ENCODE measurements around the gene IFIT2.
"Not testable (repeated sequence)": the region's sequence is repeated elsewhere in the genome, so short reads cannot be mapped to it uniquely, and the experiment has no call there.

The IFIT2 gene

DNA sequence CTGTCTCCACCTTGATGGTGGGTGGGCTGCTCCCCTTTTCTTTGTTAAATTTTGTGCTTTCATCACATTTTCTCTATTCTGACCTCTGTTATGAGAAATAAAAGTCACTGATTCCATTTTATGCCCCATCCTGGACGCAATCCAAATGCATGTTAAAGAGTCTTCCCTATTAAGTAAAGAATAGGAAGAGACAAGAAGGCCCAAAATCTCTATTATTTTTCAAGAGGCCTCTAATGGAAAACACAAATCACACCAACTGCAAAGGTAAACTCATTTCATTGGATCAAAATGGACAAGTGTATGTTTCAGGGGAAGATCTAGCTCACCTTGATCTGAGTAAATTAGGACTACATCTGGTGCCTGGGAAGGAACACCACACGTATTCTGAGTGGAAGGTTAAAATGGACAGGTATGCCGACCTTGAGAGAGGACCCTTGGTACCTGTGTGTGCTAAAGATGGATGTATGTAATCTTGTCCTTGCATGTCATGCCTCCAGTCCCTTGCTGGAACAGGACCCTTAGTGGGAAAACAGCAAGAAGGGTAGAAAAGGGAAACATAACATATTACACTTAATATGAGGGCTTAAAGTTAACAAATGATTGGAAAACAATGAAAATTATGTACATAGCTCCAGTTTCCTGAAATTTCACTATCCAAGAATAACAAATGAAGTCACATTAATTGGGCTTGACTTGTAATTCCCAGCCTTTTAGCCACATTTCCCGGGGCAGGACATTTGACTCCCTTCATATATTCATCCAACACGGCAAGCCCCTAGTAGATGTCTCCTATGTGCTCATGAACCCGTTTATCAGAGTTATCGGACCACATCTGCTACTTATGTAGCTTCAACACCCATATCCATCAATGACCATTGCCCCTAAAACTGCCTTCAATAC is 7.6 kb downstream of the IFIT2 start:
- no peak for DNase-seq

DNA sequence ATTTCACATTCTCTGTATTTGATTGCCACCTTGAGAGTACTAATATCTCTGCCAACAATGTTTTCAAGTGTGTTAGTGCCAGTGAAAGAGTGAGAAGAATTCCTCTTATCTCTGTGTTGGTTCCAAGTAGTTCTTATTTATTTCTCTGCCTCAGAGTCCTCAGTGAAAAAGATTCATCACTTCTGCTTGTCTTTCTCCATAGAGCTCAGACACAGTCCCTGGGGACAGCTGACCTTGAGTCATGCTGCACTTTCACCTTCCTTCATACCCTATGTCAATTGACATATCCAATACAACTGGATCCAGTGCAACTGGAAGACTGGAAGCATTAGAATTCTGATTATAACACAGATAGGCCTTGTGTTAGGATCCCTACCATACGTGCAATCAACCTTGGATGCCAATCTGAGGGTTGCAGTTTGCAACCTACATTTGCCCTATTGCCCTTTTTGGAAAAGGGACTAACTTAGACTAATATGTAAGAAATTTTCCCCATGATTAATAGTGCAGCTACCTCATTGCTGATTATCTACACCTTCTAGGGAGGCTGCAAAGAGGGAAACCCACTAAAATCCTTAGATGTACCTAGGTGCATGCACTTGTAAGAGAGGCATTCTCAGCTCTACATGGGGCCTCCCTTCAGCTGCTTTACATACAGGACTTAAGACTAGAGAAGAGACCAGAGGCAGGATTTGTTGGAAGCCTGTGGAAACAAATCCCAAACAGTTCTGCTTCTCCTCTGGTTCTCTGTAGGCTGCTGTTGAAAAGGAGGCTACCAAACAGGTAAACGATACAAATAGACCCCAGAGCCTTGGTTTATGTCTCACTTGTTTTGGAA is 8.4 kb downstream of the IFIT2 start:
- DNase-seq: no peak

DNA sequence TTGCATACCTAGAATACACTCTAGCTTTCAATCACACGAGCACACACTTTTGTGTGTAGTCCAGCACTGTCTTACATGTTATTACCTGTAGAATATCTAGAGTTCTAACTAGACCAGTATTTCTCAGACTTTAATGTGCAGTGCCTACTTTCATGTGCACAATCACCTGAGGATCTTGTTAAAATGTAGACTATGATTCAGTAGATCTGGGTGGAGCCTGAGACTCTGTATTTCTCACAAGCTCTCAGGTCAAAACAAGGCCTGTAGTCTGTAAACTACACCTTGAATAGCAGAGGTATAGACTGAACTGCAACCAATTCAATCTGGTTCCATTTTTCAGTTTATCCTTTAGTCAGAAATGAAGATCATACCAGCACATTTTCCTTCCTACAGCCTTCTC is 11.1 kb downstream of the IFIT2 start:
- DNase-seq: no peak

DNA sequence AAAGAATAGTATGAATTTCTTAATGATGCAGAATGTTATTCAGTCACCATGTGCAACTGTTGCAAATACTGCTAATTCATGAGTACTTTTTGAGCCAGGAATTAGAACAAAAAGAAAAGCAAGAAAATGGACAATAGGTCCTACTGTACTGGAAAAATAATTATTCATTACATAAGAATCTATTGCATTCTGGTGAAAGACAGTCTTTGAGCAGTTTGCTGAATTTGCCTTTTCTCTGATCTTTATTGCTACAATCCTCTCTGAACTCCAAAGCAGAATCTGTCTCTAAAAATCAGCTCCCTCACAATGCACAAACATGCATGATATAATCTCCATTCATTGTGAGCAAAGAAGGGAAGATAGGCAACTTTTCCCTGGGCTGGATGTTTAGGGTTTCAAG is 12.8 kb downstream of the IFIT2 start:
- no peak for DNase-seq

DNA sequence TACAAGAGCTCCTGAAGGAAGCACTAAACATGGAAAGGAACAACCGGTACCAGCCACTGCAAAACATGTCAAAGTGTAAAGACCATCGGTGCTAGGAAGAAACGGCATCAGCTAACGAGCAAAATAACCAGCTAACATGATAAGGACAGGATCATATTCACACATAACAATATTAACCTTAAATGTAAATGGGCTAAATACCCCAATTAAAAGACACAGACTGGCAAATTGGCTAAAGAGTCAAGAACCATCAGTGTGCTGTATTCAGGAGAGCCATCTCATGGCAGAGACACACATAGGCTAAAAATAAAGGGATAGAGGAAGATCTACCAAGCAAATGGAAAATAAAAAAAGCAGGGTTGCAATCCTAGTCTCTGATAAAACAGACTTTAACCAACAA is 16.2 kb downstream of the IFIT2 start:
- DNase-seq: not testable (repeated sequence)

DNA sequence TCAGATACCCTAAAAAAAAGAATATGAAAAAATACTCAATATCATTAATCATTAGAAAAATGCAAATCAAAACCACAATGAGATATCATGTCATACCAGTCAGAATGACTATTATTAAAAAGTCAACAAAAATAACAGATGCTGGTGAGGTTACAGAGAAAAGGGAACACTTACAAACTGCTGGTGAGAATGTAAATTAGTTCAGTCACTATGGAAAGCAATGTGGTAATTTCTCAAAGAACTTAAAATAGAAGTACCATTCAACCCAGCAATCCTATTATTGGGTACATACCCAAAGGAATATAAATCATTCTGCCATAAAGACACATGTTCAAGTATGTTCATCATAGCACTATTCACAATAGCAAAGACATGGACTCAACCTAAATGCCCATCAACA is 23.2 kb downstream of the IFIT2 start:
- DNase-seq: not testable (repeated sequence)

DNA sequence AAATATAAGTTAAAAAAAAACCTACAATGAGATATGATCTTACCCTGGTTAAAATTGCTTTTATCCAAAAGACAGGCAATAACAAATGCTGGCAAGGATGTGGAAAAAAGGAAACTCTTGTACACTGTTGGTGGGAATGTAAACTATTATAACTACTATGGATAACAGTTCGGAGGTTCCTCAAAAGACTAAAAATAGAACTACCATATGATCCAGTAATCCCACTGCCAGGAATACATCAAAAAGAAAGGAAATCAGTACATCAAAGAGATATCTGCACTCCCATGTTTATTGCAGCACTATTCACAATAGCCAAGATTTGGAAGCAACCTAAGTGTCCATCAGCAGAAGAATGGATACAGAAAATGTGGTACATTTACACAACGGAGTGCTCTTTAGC is 24.0 kb downstream of the IFIT2 start:
- DNase-seq: not testable (repeated sequence)

DNA sequence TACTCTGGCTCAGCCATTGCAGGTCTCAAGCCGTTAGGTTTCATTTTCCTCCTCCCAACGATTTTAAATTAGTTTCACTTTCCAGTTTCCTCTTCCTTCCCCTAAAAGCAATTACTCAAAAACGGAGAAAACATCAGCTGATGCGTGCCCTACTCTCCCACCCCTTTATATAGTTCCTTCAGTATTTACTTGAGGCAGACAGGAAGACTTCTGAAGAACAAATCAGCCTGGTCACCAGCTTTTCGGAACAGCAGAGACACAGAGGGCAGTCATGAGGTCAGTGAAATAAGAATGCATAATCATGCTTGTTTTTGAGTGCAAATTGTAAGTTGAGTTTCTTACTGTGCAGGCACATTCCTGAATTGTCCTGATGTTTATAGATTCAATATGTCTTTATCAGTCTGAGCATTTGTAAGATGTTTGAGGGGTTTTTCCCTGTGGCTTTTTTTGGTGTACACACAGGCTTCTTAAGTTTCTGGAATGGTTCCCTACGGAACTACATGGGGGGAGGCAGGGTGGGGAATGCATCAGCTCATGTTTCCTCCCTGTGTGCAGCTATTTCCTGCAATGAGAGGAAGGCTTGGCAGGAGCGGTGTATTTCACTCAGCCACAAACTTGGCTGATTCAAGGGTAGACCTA is 26.1 kb downstream of the IFIT2 start, which contains the start of gene IFIT3:
Gene IFIT3, plus strand, starts transcription at position 195 of the 639 bp plus-strand sequence. Its CDS starts 77 bp downstream, at position 272.
- peak; percentile 36 for DNase-seq

DNA sequence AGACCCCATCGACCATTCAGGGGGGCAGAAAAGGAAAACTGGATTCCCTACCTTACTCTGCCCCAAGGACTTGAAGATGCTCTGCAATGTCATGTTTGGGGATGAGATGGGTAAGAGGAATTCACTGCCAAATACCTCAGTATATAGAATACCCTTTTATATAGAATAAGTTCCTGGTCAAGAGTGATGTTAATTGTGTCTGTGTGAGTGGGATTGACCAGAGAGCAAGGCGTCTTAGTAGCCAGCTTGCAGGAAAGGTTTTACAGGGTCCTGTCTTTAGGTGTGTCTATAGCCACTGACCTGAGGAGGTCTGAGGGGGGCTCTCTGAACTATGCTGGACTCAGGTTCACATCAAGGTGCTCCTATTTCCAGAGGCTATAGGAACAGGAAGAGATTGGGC is 27.3 kb downstream of the IFIT2 start:
- no peak for DNase-seq

DNA sequence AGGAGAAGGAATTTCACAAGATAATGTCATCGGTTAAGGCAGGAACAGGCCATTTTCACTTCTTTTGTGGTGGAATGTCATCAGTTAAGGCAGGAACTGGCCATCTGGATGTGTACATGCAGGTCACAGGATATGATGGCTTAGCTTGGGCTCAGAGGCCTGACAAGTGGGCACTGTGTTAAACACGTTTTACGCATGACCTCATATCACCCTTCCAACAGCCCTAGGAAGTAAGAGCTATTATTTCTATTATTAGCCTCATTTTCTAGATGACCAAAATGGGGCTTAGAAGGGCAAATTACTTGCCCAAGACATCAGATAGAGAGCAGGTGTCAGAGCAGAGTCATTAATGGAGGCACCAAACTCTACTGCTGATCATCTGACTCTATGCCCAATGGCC is 28.2 kb downstream of the IFIT2 start:
- not testable (repeated sequence) for DNase-seq

DNA sequence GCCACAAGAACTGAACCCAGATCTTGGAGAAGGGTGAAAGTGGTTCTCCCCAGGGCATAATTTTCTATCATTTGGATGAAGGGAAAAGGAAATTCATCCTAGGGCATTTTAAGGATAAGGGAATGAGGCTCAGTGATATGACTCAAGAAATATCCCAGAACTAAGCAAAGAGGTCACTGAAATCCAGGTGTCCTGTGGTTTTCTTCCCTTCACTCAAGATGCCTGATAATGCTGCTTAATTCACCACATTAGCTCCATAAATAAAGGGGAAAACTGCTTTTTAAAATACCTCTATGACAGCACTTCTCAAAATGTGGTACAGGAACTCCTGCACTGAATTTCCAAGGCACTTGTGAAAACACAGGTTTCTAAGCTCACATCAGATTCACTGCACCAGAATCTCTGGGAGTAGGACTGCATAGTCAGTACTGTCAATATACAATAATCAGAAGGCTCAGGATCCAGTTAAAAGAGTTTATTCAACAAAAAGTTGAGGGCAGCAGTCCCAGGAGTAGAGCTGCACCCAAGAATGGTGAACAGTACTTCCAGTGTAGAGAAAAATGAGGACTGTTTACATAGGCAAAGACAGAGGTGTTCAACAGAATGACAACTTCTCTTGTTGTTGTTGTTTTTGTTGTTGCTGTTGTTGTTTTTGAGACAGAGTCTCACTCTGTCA is 28.8 kb downstream of the IFIT2 start:
- no peak for DNase-seq

DNA sequence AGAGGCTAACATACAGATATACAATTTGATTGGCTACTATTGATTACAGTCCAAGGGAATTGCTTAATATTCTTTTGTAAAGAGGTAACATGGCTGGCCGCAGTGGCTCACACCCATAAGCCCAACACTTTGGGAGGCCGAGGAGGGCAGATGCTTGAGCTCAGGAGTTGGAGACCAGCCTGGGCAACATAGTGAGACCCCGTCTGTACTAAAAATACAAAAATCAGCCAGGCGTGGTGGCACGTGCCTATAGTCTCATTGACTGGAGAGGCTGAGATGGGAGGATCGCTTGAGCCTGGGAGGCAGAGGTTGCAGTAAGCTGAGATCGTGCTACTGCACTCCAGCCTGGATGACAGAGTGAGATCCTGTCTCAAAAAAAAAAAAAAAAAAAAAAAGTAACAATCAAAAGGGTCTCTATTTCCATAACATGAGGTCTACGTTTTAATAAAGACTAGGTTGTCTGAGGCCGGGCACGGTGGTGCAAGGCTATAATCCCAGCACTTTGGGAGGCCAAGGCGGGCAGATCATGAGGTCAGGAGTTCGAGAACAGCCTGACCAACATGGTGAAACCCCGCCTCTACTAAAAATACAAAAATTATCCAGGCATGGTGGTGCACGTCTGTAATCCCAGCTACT is 29.8 kb downstream of the IFIT2 start:
- DNase-seq: not testable (repeated sequence)

DNA sequence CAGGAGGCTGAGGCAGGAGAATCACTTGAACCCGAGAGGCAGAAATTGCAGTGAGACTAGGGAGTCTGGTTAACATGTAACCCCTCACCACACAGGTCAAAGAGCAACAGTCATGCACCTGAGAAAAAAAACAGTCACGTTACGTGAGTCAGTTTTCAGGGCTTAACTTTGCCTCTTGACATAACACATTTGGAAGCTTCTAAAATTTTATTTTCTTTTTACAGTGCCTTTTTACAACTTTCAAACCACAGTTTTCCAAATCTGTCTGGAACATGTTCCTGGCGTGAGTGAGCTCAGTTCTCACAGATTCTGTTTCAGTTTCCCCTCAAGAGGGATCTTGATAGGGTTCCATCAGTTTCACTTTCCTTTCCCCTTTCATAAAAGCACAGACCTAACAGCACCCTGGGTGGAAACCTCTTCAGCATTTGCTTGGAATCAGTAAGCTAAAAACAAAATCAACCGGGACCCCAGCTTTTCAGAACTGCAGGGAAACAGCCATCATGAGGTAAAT is 30.3 kb downstream of the IFIT2 start:
- DNase-seq: peak; percentile 17

DNA sequence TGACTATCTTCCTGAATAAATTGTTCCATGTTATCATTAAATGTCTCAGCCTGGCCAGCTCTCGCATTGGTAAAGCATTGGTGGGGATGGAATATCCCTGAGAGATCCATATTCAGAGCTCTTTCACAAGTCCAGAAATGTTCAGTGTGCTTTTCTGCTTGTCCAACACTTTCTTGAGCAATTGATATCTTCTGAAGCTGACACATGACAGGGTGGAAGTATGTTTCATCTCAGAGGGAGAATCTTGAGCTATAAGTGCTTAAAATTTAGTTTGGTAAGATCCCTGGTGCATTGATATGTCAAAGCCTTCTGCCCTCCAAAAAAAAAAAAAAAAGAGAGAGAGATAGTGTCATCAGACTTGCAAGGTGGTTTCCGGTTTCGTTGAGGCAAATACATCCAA is 33.4 kb downstream of the IFIT2 start:
- no peak for DNase-seq

DNA sequence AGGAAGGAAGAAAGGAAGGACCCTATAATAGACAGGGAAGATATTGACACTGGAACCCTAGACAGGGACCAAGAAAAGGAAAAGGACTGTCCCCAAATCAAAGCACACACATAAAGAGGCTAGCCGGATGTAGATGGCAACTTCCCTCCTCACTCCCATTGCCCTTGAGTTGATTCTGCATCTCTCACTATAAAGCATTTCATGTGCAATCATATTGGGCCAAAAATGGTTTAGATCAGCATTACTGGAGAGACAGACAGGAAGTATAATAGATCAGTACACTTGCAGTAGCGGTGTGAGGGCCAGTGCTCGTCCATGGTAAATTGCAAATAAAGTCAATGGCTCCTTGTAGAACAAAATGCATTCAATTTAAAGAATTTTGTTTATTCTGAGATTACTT is 34.4 kb downstream of the IFIT2 start:
- DNase-seq: no peak

DNA sequence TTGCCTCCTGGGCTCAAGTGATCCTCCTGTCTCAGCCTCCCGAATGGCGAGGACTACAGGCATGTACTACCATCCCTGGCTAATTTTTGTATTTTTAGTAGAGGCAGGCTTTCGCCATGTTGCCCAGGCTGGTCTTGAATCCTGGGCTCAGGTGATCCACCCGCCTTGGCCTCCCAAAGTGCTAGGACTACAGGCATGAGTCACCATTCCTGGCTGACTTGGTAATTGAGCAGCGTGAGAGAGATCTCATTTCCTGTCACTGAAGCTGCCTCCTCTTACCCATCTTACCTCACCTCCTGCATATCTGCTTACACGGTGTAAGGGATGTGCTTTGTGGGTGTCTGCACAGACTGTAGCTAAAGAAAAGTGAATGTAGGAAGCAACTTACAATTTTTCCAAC is 35.6 kb downstream of the IFIT2 start:
- DNase-seq: no peak

DNA sequence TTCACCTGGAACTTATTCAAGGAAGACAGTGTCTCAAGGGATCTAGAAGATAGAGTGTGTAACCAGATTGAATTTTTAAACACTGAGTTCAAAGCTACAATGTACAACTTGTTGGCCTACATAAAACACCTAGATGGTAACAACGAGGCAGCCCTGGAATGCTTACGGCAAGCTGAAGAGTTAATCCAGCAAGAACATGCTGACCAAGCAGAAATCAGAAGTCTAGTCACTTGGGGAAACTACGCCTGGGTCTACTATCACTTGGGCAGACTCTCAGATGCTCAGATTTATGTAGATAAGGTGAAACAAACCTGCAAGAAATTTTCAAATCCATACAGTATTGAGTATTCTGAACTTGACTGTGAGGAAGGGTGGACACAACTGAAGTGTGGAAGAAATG is 36.9 kb downstream of the IFIT2 start:
- no peak for DNase-seq

DNA sequence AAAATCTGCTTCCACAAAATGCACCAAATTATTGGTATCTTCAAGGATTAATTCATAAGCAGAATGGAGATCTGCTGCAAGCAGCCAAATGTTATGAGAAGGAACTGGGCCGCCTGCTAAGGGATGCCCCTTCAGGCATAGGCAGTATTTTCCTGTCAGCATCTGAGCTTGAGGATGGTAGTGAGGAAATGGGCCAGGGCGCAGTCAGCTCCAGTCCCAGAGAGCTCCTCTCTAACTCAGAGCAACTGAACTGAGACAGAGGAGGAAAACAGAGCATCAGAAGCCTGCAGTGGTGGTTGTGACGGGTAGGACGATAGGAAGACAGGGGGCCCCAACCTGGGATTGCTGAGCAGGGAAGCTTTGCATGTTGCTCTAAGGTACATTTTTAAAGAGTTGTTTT is 38.0 kb downstream of the IFIT2 start:
- no peak for DNase-seq

DNA sequence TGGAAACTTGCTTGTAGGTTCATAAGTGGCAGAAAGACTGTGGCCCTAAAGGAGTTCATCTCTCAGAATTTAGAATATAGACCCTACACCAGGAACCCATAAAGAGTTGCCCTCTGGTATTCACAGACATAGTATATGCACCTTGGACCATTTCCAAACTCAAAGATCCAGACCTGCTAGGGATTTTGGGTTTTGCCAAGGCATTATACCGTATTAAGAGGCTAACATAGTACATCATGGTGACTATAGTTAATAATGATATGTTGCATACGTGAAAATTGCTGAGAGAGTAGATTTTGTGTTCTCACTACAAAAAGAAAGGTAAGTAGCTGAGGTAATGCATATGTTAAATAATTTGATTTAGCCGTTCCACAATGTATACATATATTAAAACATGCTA is 39.8 kb downstream of the IFIT2 start:
- no peak for DNase-seq

DNA sequence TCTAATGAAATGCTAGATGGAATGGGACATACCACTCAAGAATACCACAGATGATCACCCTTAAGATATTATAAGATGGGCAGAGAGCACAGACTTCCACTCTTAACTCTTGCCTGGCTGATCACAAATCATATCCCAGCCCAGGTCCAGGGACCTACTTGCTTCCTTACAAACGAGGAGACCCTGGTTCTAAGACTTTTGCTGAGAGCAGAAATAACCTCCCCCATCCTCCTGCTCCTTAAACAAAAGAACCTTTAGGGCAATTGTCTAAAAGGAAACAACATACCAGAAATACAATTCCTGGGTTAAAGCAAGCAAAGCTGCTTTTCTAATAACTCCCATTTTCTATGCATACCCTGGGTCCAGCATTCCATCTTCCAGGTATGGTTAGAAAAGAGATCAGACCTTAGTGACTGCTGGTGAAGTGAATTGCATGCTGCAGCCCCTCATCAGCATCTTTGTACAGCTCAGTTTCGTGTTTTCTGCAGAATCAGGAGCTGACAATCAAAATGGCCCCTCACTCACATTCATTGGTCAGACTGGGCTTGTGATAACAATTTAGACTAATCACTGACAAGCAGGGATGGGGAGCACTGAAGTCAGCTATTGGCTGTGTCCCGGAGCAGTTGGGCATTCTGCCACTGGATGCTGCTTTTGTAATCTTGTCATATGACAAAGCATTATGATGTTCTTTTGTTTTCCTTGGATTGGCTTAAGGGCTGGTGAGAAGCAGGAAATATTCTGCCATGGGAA is 40.5 kb downstream of the IFIT2 start:
- no peak for DNase-seq

DNA sequence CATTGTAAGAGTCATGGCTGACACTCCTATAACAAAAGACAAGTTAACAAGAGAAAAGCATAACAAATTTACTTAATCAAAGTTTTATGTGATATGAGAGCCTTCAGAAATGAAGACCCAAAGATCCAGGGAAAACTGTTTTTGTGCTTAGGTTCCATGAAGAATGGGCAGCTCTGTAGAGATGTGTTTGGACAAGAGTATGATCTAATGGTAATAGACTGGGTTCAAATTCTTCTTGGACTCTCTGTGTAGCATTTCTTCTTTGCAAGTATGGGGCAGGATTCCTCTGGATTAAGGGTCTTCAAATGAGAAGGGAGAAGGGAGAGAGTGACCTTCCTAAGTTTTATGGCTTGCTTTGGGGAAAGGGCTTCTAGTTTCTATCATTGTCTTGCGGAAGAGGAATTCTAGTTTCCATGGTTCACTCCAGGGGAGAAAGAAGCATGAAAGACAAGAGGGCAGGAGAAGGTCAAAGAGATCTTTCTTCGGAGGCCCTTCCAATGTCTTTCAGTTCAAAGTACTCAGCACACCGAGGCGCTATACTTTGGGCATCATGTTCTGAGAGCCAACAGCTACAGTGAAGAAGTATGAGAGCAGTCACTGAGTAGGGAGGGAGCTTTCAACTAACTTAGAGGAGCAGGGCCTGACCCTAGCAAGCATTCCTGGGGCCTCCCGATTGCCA is 41.4 kb downstream of the IFIT2 start:
- no peak for DNase-seq

Measured in NCI-H2029 (cell line).